ENCODE results near the gene ZNFX1. TPM values are rescaled to one million over a fixed set of nuclear protein-coding genes. Genes with fewer than 3 reads are reported as not detected.
A peak's percentile ranks its signal among the peaks of the same experiment; 100 is the strongest.

The ZNFX1 gene
- total and polyA plus RNA-seq, 9 of the 15 experiments (the other 6 are each of a cell fraction or from before 2014, with no cell fraction given) = 3.8 to 13.8 (median 10.3) TPM

GRCh38 chr20:49278036-49278817 lies at the start of gene ZNFX1 (continued):
- TF ChIP-seq ZNF184 (CRISPR knock-in tag; IDR thresholded peaks at IDR 0.05) (no peak), NR2C1 (IDR thresholded peaks at IDR 0.05) (no peak), NR2C1 (tag; IDR thresholded peaks at IDR 0.05) (peak; percentile 56), SRF (CRISPR knock-in tag; IDR thresholded peaks at IDR 0.05) (peak in 1 of 2 experiments; percentile 75; a peak in 2 of 4 replicates), ZNF232 (CRISPR knock-in tag; IDR thresholded peaks at IDR 0.05) (no peak; the same call in 1 of the 2 replicates), ZNF121 (CRISPR knock-in tag; conservative IDR thresholded peaks at IDR 0.05) (no peak), MAZ (CRISPR knock-in tag; conservative IDR thresholded peaks at IDR 0.05 in 1 of 2, IDR thresholded peaks at IDR 0.05 in 1 of 2) (peak; percentile 94 to 97), ZNF699 (CRISPR knock-in tag; IDR thresholded peaks at IDR 0.05; ENCODE audit: insufficient replicate concordance) (no peak), TAF9B (IDR thresholded peaks at IDR 0.05; ENCODE audit: partially characterized antibody) (peak; percentile 96), BMI1 (IDR thresholded peaks at IDR 0.05; ENCODE audit: low read length) (no peak), KAT2B (IDR thresholded peaks at IDR 0.05; ENCODE audit: low read depth, low read length) (no peak), NEUROD1 (IDR thresholded peaks at IDR 0.05; ENCODE audit: borderline replicate concordance, low read depth, low read length, partially characterized antibody) (peak; percentile 67), POLR2A (conservative IDR thresholded peaks at IDR 0.05) (peak; percentile 100), BDP1 (IDR thresholded peaks at IDR 0.05; ENCODE audit: insufficient read depth, insufficient read length) (no peak), KDM4B (IDR thresholded peaks at IDR 0.05; ENCODE audit: borderline replicate concordance in 2 of 2, low read depth in 1 of 2) (no peak; a peak in 2 of 4 replicates), NBN (IDR thresholded peaks at IDR 0.05; ENCODE audit: low read depth) (0 out of 2 replicates have a peak, but pooled peaks have one; percentile 67), HDAC6 (IDR thresholded peaks at IDR 0.05; ENCODE audit: low read depth, low read length) (0 out of 2 replicates have a peak, but pooled peaks have one; percentile 74), ATF4 (CRISPR knock-in tag; IDR thresholded peaks at IDR 0.05) (no peak), ZBTB43 (CRISPR knock-in tag; IDR thresholded peaks at IDR 0.05) (peak; percentile 19; the same call in 1 of the 2 replicates), ZBTB5 (IDR thresholded peaks at IDR 0.05) (no peak), CHD4 (IDR thresholded peaks at IDR 0.05; ENCODE audit: insufficient read depth, insufficient replicate concordance, low read depth, low read length, poor library complexity, severe bottlenecking) (no peak), ZNF511 (CRISPR knock-in tag; IDR thresholded peaks at IDR 0.05) (peak; percentile 69; the same call in 1 of the 2 replicates)
